ENCODE results near the gene PYGB. TPM values are rescaled to one million over a fixed set of nuclear protein-coding genes. Genes with fewer than 3 reads are reported as not detected.

Gene PYGB
- total and polyA plus RNA-seq, 2 experiments from 2014 or later: 45.3 to 61.1 TPM

DNA sequence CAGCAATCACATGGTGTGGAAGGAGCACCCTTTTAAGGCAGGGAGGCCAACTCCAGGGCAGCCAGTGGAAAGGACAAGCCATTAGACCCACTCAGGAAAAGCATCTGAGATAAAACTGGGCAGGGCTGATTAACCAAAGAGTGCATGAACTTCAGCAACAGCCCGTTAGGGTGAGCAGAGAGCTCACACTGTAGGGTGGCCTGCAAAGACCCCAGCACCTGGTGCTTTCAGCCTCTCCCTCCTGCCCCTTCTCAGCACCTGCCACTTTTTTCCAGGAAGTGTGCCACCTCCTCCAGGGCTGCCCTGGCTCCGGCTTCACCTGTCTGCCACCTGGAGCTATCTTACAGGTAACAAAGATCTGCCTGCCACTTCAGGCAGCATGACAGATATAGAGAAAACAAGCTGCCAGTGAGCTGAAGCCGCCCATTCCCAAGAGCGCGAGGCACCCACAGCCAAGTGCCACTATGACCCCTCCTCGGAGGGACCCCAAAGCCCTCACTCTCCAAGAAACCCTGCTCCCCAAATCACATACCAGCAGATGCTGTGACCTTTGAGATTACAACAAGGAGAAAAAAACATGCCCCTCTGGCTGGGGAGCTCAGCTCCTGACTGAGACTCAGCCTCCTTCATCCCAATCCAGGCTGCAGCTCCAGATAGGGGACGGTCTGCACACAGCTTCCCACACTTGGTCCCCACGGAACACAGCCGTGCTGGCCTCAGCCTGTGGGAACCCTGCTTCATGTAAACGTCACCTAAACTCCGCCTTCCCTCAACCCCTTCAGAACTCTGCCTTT lies 71.6 kb downstream of the PYGB start:
- Histone ChIP-seq H3K27me3 (no peaks in the 10 kb centered on the region), H3K4me1 (ENCODE audit: insufficient read depth) (no peaks in the 10 kb centered on the region), H3K36me3 (replicated peaks; ENCODE audit: insufficient read depth, low read depth) (no peaks in the 10 kb centered on the region), H3K27ac (no peak overlapping the region), H3K4me3 (no peak overlapping the region), H4K20me1 (ENCODE audit: insufficient read depth, poor library complexity, severe bottlenecking) (peaks cover 2% of the 10 kb centered on the region), H3K79me2 (peaks cover 34% of the 10 kb centered on the region), H3K4me2 (no peak overlapping the region), H3K9me2 (replicated peaks; ENCODE audit: insufficient read depth) (no peaks in the 10 kb centered on the region), H2AFZ (no peak overlapping the region), H3K9me3 (ENCODE audit: low read depth) (no peaks in the 10 kb centered on the region)
- no peak for DNase-seq (ENCODE audit: low spot score)
- TF ChIP-seq, protein P1, sequence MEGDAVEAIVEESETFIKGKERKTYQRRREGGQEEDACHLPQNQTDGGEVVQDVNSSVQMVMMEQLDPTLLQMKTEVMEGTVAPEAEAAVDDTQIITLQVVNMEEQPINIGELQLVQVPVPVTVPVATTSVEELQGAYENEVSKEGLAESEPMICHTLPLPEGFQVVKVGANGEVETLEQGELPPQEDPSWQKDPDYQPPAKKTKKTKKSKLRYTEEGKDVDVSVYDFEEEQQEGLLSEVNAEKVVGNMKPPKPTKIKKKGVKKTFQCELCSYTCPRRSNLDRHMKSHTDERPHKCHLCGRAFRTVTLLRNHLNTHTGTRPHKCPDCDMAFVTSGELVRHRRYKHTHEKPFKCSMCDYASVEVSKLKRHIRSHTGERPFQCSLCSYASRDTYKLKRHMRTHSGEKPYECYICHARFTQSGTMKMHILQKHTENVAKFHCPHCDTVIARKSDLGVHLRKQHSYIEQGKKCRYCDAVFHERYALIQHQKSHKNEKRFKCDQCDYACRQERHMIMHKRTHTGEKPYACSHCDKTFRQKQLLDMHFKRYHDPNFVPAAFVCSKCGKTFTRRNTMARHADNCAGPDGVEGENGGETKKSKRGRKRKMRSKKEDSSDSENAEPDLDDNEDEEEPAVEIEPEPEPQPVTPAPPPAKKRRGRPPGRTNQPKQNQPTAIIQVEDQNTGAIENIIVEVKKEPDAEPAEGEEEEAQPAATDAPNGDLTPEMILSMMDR (IDR thresholded peaks at IDR 0.05; ENCODE audit: poor library complexity): no peak
- no peak for TF ChIP-seq EZH2 (IDR thresholded peaks at IDR 0.05; ENCODE audit: borderline replicate concordance)
- no peak for TF ChIP-seq EZH2phosphoT487 (IDR thresholded peaks at IDR 0.05; ENCODE audit: low read depth, severe bottlenecking, unreplicated experiment)
- 81% methylated on average over 11 of the region's 11 CpGs for WGBS (ENCODE audit: low lambda C conversion rate, missing lambda C conversion rate)

DNA sequence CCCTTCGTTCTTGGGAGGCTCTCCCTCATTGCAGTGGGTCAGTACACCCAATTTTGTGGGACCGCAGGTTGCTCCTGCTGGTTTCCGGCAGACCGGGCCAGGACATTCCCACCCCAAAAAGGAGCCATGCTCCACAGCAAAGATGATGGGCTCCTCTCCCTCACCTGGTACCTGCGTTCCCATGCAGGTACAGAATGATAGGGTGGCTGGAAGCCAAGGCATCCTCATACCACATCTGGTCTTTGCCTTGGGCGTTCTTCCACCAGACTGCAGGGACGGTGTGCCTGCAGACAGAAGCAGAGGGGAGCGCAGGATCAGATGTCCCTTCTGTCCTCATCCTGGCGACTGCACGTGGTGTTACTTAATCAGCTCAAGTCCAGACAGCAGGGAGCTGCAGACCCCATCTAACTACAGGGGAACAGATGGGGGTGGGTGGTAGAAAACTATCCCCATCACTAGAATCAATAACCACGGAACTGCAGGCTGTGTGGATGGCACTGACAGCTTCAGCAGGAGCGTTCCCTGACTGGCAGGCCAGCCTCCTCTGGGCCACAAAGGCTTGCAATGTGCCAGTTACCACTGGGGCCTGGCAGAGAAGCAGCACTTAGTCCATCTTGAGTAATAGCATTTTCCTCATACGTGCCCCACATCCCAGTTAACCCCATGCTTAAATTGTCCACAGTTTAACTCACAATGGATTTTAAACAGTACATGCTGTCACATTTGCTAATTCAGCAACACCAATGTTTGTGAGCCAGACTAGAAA lies 72.3 kb downstream of the PYGB start:
- 92% methylated on average over 13 of the region's 13 CpGs for WGBS (ENCODE audit: low lambda C conversion rate, missing lambda C conversion rate)
- Histone ChIP-seq H3K27ac (no peak overlapping the region), H3K4me3 (no peak overlapping the region), H3K9me3 (ENCODE audit: low read depth) (no peaks in the 10 kb centered on the region), H3K27me3 (no peaks in the 10 kb centered on the region), H4K20me1 (ENCODE audit: insufficient read depth, poor library complexity, severe bottlenecking) (peaks cover 2% of the 10 kb centered on the region), H3K36me3 (replicated peaks; ENCODE audit: insufficient read depth, low read depth) (no peaks in the 10 kb centered on the region), H3K9me2 (replicated peaks; ENCODE audit: insufficient read depth) (no peaks in the 10 kb centered on the region), H2AFZ (no peak overlapping the region), H3K4me2 (no peak overlapping the region), H3K4me1 (ENCODE audit: insufficient read depth) (no peaks in the 10 kb centered on the region), H3K79me2 (peaks cover 36% of the 10 kb centered on the region)
- no peak for TF ChIP-seq EZH2 (IDR thresholded peaks at IDR 0.05; ENCODE audit: borderline replicate concordance)
- no peak for TF ChIP-seq EZH2phosphoT487 (IDR thresholded peaks at IDR 0.05; ENCODE audit: low read depth, severe bottlenecking, unreplicated experiment)
- DNase-seq (ENCODE audit: low spot score): no peak

DNA sequence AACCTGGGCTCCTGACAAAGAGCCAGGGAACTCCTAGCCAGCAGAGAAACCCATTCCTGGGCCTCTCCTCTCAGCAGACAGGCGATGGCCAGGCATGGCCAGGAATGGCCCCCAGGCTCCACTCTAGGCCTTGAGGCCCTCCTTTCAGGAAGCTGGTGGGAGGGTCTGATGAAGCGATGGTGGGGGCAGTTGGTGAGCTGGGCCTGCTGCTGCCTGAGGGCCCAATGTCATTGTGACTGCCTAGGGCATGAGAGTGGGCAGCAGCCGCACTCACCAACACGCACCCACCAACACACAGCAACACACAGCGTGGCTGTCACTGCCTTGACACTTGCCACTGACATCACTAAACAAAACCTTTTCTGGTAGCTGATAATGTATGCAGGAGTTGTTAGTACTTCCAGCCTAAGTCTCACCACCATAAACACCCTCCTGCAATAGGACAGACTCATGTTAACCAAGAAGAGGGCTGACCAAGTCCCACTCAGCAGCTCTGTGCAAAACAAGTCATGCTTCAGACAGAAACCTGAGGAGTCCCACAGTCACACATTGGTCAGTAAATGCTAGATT lies 73.5 kb downstream of the PYGB start:
- WGBS (ENCODE audit: low lambda C conversion rate, missing lambda C conversion rate): 89% methylated on average over 5 of the region's 5 CpGs
- no peak overlapping the region for H2AFZ ChIP-seq
- DNase-seq (ENCODE audit: low spot score): no peak
- no peak overlapping the region for H3K4me3 ChIP-seq
- H3K27me3 ChIP-seq: no peaks in the 10 kb centered on the region
- TF ChIP-seq EZH2phosphoT487 (IDR thresholded peaks at IDR 0.05; ENCODE audit: low read depth, severe bottlenecking, unreplicated experiment) (no peak), EZH2 (IDR thresholded peaks at IDR 0.05; ENCODE audit: borderline replicate concordance) (no peak)
- TF ChIP-seq, protein P1 (IDR thresholded peaks at IDR 0.05; ENCODE audit: poor library complexity): no peak
- H3K36me3 ChIP-seq (replicated peaks; ENCODE audit: insufficient read depth, low read depth): no peaks in the 10 kb centered on the region
- peaks cover 45% of the 10 kb centered on the region for H3K79me2 ChIP-seq
- no peak overlapping the region for H3K4me2 ChIP-seq
- H3K9me2 ChIP-seq (replicated peaks; ENCODE audit: insufficient read depth): no peaks in the 10 kb centered on the region
- no peaks in the 10 kb centered on the region for H3K9me3 ChIP-seq (ENCODE audit: low read depth)
- H3K4me1 ChIP-seq (ENCODE audit: insufficient read depth): no peaks in the 10 kb centered on the region
- peaks cover 2% of the 10 kb centered on the region for H4K20me1 ChIP-seq (ENCODE audit: insufficient read depth, poor library complexity, severe bottlenecking)
- H3K27ac ChIP-seq: no peak overlapping the region

Data from hepatocyte (in vitro differentiated cells).